Heart left ventricle (tissue), 16 donors: ENCODE results near the gene EPHA8. TPM values are rescaled to one million over a fixed set of nuclear protein-coding genes. Genes with fewer than 3 reads are reported as not detected.

Experiments
- ATAC-seq, 4 donors: fragments of 200-7000 bp; cut with Tn5 transposase; one replicate each; pipeline ENCODE4 v1.9.1; 2020 to 2022; ENCODE audit warnings: moderate library complexity in 4 of 4, mild to moderate bottlenecking in 3 of 4, moderate number of reproducible peaks in 1 of 4
- DNase-seq, 5 donors: peaks; one replicate each; pipeline ENCODE4 v3.0.0-alpha.2; 2020
- H3K27ac ChIP-seq, 12 donors: fragments of 200-600 bp; sonication (generic) in 4 of 12; one replicate each; pipeline versions ENCODE4 v1.5.0 to v1.8.0; 2016 to 2022; ENCODE audit warnings: mild to moderate bottlenecking in 2 of 12
- H3K27me3 ChIP-seq, 9 donors: fragments of 200-600 bp; sonication (generic) in 2 of 9; one replicate each; pipeline versions ENCODE4 v1.5.1 to v1.8.0; 2016 to 2022; ENCODE audit warnings: mild to moderate bottlenecking in 3 of 9
- H3K36me3 ChIP-seq, 9 donors: fragments of 200-600 bp; sonication (generic) in 2 of 9; one replicate each; pipeline versions ENCODE4 v1.5.0 to v1.8.0; 2018 to 2022; ENCODE audit warnings: mild to moderate bottlenecking in 2 of 9
- H3K4me1 ChIP-seq, 12 donors: fragments of 200-600 bp; sonication (generic) in 4 of 12; one replicate each; pipeline versions ENCODE4 v1.5.0 to v1.8.0; 2016 to 2022; ENCODE audit warnings: mild to moderate bottlenecking in 3 of 12
- H3K4me3 ChIP-seq, 12 donors: fragments of 200-600 bp; sonication (generic) in 4 of 12; one replicate each; pipeline versions ENCODE4 v1.5.0 to v1.8.0; 2017 to 2022; ENCODE audit warnings: mild to moderate bottlenecking in 9 of 12, moderate library complexity in 4 of 12
- H3K9me3 ChIP-seq, 12 donors: fragments of 200-600 bp; sonication (generic) in 4 of 12; one replicate each; pipeline versions ENCODE4 v1.5.0 to v1.8.0; 2016 to 2022; ENCODE audit warnings: mild to moderate bottlenecking in 1 of 12
- CTCF ChIP-seq, 12 donors: fragments of 200-600 bp; sonication (generic) in 4 of 12; IDR thresholded peaks; one replicate each; pipeline versions ENCODE4 v1.5.0 to v1.8.0; 2018 to 2022; ENCODE audit warnings: antibody characterized with exemption in 12 of 12, mild to moderate bottlenecking in 5 of 12
- POLR2A ChIP-seq, 2 donors: fragments of 450-650 bp; IDR thresholded peaks; one replicate each; pipeline ENCODE4 v1.6.1; 2017; ENCODE audit warnings: antibody characterized with exemption in 2 of 2, mild to moderate bottlenecking in 2 of 2, moderate library complexity in 2 of 2
- WGBS, 4 donors: extraction: QIAGEN DNeasy Blood & Tissue Kit in 2 of 4; methylation state at CpG; one replicate each; pipeline versions ENCODE4 v1.1.5 to v1.1.7; 2013 to 2018; 5-methylcytosine and 5-hydroxymethylcytosine counted together
- intact Hi-C, 10 donors: fragments of 100-400 bp; cut with DNase I; formaldehyde crosslinking; loops; one replicate each; pipeline versions ENCODE4 v1.11.1 to v1.14.2; 2022
- polyA plus RNA-seq, 2 donors: library from polyadenylated mRNA; stranded (reverse); fragments of 200-250 nt; gene quantifications; one replicate each; pipeline ENCODE4 v1.2.3, GENCODE V29; 2013
- total RNA-seq, 9 donors: library from RNA; depleted of rRNA in 2 of 9; stranded (reverse); fragments of >200 nt in 2 of 9; fragmentation: NEBNext Ultra II Directional in 3 of 9; extraction: Animal tissue kit (Norgen Biotek cat#: 25700) in 3 of 9; gene quantifications; one replicate each; pipeline versions ENCODE4 v1.1.0 to v1.2.4, GENCODE V29; 2016 to 2023
- donor health status: ischemic (EF 13 %, LVEDD 7.1; RV severe dilation, severe dysfunction).
- donor health status: healthy with polysubstance abuse.
- donor health status: DM: no; HTN: yes; CAD: no.
- donor health status: DM: no; HTN: no; CAD: no.
- donor health status: ischemic (EF 25% LVEDD 6.9; RV normal size, moderate dysfunction).
- donor health status: ischemic (EF 25% LVEDD 5.7; RV mildly dilated, moderate dysfunction).
- donor health status: healthy.
- donor health status: DM: yes; HTN: yes; CAD: no.
- donor health status: ischemic (EF 35%, LVEDD 5.7; RV mildly dilated, moderate dysfunction).
- donor health status: nonischemic (EF 11% LVEDD 7.7; RV severe dilation, severe dysfunction).
- donor health status: DM: yes; HTN: yes; CAD: no.
- donor health status: PGD.
- donor health status: ischemic (EF 29% LVEDD 5.4; RV normal size, mild dysfunction).
- donor health status: nonischemic (EF 23%, LVEDD 6.1; RV moderate dilation, normal function).

The EPHA8 gene
- total and polyA plus RNA-seq, 11 donors, result 0.08 to 0.12 TPM; not detected in 9

- intact Hi-C loops, result loop anchor here in 2 of 10 donors (5.0 to 10.0 kb wide), 2 partner anchors 96 to 99 kb away; no protein-coding TSS in a partner anchor
- WGBS, 4 donors, result 92 to 96% (median 95%) methylated on average over 9 of the region's 9 CpGs
Observed at GRCh38 chr1:22520871-22521270, 42.4 kb upstream of the EPHA8 start.

GRCh38 chr1:22521692-22522091 lies 41.6 kb upstream of the EPHA8 start:
- H3K9me3 ChIP-seq, result no peaks in the 10 kb centered on the region
- no peaks in the 10 kb centered on the region for H3K27me3 ChIP-seq
- no peaks in the 10 kb centered on the region for H3K4me1 ChIP-seq
- DNase-seq (no peak), ATAC-seq (no peak)
- 92 to 97% (median 97%) methylated on average over 4 of the region's 4 CpGs for WGBS, 4 donors
- H3K36me3 ChIP-seq, result peaks cover 0 to 99% (median 95%) of the 10 kb centered on the region in 9 donors
- intact Hi-C loops, result loop anchor here in 2 of 10 donors (5.0 to 10.0 kb wide), 2 partner anchors 97 to 99 kb away; no protein-coding TSS in a partner anchor
- no peak overlapping the region for H3K27ac ChIP-seq
- no peak overlapping the region for H3K4me3 ChIP-seq
- TF ChIP-seq CTCF (IDR thresholded peaks at IDR 0.05) (no peak), POLR2A (IDR thresholded peaks at IDR 0.05) (no peak)

More at GRCh38 chr1:22520871-22521270, 42.4 kb upstream of the EPHA8 start:
- H3K4me3 ChIP-seq, result no peak overlapping the region
- H3K9me3 ChIP-seq, result no peaks in the 10 kb centered on the region
- ATAC-seq (no peak), DNase-seq (no peak)
- TF ChIP-seq CTCF (IDR thresholded peaks at IDR 0.05) (no peak), POLR2A (IDR thresholded peaks at IDR 0.05) (no peak)
- H3K27ac ChIP-seq, result no peak overlapping the region
- H3K27me3 ChIP-seq, result no peaks in the 10 kb centered on the region
- H3K4me1 ChIP-seq, result no peaks in the 10 kb centered on the region
- H3K36me3 ChIP-seq, result peaks cover 0 to 99% (median 95%) of the 10 kb centered on the region in 9 donors

GRCh38 chr1:22522221-22522743 lies 41.0 kb upstream of the EPHA8 start:
- no peaks in the 10 kb centered on the region for H3K27me3 ChIP-seq
- intact Hi-C loops, result loop anchor here in 2 of 10 donors (5.0 to 10.0 kb wide), 2 partner anchors 97 to 100 kb away; no protein-coding TSS in a partner anchor
- no peaks in the 10 kb centered on the region for H3K4me1 ChIP-seq
- peaks cover 0 to 99% (median 95%) of the 10 kb centered on the region in 9 donors for H3K36me3 ChIP-seq
- H3K27ac ChIP-seq, result no peak overlapping the region
- H3K4me3 ChIP-seq, result no peak overlapping the region
- TF ChIP-seq POLR2A (IDR thresholded peaks at IDR 0.05) (no peak), CTCF (IDR thresholded peaks at IDR 0.05) (no peak)
- WGBS, 4 donors, result 95 to 98% (median 96%) methylated on average over 7 of the region's 7 CpGs
- no peak for ATAC-seq
- no peaks in the 10 kb centered on the region for H3K9me3 ChIP-seq
- no peak for DNase-seq

- Histone ChIP-seq H3K4me3 (no peak overlapping the region), H3K9me3 (no peaks in the 10 kb centered on the region), H3K27ac (no peak overlapping the region), H3K4me1 (no peaks in the 10 kb centered on the region), H3K36me3 (peaks cover 0 to 91% (median 84%) of the 10 kb centered on the region in 9 donors), H3K27me3 (no peaks in the 10 kb centered on the region)
- intact Hi-C loops, result loop anchor here in 2 of 10 donors (5.0 to 10.0 kb wide), 2 partner anchors 100 to 102 kb away; no protein-coding TSS in a partner anchor
- 86 to 89% (median 87%) methylated on average over 5 of the region's 5 CpGs for WGBS, 4 donors
- TF ChIP-seq CTCF (IDR thresholded peaks at IDR 0.05), result no peak
- TF ChIP-seq POLR2A (IDR thresholded peaks at IDR 0.05), result no peak
- ATAC-seq (no peak), DNase-seq (no peak)
Observed at GRCh38 chr1:22524481-22524880, 38.8 kb upstream of the EPHA8 start.
